HG03280 (cell line): ENCODE results near the gene FSIP1.

ENCODE experiments used
- ATAC-seq: cut with Tn5 transposase; IDR thresholded peaks from one replicate; pipeline ENCODE4 v1.9.1; 2021; ENCODE audit warnings: mild to moderate bottlenecking, moderate library complexity; ENCODE audit not compliant: unreplicated experiment

The FSIP1 gene

DNA sequence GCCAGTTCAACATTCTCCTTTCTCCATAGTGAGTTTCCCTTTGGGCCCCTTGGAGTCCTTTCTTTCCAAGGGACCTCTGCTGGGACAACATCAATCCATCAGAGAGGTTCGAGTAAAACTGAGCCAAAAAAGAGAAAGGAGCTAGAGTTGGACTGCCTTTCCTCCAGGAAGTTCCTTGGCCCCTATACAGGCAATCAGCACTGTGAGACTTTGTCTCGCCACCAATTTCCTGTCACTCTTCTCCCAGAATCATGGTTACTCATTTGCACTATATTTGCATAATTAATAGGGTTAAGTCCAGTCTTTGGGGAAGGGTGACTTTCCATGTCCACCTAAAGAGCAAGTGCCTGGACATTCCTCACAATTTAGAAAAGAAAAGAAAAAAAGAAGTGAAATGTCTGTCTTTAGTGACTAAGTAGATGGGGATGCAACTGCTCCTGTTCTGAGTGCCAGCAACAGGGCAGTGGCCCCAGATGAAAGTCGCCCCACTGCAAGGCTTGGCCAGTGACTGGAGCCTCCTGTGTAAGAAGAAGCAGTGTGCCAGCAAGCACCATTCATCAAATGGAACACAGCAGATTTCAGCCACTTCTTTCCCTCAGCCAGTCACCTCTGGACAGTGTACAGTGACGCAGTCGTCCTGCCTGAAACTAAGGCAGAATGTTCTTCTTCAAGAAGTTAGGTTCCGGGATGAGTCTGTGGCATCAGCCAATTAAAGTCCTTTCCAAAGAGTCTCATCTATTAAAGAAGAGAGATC, 91.6 kb downstream of the FSIP1 start:
- ATAC-seq = no peak

DNA sequence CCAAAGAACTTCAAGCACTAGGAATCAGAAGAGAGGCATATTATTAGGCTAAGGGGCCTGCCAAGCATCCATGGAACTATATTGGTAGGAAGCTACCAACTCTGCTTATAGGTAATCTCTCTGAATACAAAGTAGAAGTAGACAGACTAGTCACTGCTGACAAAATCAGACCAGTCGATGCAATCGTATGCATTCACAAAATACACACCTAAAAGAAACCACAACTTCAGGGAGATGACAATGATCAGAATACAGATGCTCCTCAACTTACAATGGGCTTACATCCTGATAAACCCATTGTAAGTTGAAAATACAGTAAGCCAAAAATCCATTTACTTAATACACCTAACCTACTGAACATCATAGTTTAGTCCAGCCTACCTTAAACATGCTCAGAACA, 94.7 kb downstream of the FSIP1 start:
- ATAC-seq = no peak

DNA sequence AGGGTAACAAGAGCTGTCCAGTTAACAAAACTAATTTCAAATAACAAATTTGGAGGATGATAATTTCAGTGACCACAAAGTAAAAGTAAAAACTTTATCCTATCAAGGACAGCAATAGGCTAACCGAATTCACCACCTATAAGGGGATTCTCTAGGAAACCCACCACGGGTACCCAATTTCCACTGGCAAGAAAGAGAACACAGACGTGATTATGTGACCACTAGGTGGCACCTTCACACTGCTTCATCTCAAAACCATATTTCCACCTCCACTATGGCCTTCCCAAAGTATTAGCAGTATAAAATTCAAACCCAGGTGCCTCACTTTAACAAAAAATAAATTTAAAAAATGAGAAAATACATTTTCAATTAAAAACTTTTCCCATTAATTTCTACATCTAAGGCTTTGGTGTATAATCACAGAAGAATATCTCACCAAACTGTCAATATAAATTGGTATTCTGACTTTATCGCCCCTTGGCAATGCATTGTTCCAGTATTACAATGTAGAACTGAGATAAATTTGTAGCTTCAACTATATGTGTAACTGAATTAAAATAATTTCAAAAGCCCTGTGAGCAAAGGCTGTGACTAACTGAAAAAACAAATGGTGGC, 96.5 kb downstream of the FSIP1 start:
- no peak for ATAC-seq

DNA sequence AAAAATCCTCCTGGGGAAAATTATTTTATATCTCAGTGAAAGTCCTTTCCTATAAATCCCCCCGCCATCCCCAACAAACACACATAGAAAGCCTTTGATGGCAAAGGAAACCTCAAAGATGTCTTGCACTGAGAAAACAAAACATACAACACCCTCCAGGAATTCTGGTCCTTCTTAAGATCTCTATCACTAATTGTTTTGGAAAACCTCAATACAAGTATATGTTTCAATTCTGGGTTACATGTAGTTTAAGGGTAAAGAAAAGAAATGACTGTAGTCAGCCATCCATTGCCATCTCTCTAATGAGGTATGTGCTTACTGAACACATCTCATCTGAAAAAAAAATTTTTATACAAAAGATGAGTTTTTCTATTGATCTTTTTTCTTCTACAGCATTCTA, 97.3 kb downstream of the FSIP1 start:
- ATAC-seq = no peak

DNA sequence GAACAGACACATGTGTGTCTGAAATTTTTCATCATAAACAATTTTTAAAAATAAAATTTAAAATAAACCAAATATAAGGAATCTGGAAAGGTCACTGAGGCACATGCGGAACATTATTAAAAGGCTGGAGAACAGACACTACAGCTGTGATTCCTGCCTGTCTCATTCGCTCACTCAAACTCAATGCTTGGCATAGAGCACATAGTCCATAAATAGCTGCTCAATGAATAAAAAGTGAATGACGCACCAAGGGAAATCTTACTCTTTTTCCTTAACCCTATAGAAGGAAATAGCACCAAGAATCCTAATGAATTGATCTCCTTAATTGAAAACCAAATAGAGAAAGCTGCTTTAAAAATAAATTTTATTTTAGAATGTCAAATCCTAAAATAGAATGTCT, 98.4 kb downstream of the FSIP1 start:
- ATAC-seq = no peak

DNA sequence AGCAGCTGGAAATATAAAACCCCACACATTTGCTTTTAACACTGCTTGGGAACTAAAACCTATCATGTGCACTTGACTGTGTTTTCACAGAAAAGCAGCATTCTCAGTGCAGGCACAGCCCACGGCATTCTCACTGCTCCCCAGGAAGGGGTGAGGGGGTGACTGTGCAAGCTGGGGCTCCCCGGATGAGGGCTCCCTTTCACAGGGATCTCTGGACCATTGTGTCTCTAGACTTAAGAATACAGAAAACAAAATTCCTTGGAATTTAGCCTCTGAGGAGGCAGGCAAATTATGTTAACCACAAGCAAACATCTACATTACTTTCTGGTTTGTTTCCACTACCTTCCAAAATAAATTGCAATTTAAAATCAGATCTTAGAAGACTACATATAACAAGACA, 100.3 kb downstream of the FSIP1 start:
- no peak for ATAC-seq

DNA sequence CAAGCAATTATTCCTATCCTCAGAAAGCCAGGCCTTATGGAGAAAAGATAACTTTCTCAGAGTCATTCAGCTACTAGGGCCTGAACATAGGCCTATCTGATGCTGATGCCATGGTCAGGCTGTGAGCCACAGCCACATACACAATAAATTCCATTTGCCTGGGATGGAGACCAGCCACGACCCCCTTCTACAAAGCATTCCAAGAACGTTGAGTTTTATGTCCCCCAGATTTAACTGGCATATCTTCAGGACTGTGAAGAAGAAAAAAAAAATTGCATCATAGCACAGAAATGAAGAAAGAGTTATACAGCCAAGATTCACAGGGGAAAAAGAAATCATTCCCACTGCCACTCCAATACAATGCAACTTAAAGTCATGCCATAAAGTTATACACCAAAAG, 101.8 kb downstream of the FSIP1 start:
- ATAC-seq = no peak

DNA sequence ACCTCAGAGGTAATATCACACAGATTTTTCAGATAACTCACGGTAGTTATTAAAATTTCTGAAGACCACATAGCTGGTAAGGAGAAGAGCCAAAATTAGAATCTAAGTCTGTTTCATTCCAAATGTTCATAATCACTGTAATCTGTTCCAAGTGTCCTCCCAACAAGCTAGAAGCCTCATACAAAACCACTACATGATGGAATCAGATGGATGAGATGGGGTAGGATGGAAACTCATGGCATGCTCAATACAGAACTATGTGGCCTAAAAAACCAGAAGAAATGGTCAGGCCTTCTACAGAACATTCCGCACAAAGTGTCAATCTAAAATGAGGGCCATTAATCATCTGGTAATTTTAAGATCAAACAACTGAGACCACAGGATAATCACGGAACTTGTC, 110.0 kb downstream of the FSIP1 start:
- no peak for ATAC-seq

DNA sequence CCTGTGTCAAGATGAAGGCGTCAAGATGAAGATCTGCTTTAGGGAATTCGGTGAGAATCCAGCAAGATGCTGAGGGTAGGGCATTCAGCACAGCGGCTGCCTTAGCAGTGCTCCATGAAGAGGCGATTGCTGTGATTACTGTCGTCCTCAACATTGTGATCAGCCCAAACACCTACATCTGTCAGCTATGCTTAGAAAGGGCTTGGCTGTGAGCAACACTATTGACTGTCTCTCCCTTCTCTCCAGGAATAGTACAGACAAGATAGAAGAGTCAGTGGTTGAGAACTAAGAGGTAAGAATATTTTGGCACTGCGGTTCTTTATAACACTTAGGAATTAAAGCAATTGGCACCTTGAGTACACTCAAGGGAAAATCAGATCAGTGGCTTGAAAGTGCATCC, 110.5 kb downstream of the FSIP1 start:
- ATAC-seq = no peak

DNA sequence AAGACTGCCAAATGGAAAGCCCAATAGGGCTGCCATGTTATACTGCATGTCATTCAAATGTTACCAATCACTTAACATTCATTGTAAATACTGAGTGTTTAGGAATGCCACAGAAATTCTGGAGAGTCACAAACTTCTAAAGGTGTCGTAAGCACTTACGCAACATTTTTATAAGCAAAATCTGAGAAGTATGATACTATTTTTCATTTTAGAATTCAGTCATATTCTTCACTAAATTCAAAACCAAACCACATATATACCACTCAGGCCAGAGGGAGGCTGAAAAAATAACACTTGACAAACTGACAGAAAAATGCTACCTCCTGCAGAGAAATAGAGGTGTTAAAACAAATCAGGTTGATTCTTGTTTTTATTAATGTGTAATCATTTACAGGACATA, 112.0 kb downstream of the FSIP1 start:
- ATAC-seq = no peak

DNA sequence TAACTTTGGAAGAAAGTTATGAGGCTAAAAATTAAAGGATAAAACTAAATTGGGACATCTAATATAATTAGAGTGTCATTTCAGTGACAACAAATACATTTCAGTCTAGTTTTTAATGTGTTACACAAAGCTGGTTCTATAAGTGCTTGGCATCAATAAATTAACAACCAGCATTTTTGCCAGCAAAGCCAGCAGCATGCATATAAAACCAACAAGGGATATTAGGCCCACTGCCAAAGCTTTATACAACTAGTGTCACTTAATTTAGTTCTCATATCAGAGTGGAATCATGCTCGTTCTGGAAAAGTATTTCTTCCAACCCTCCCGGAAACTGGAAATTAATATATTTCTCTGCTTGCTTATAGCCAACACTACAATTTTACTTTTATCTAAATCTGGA, 113.0 kb downstream of the FSIP1 start:
- ATAC-seq = no peak

DNA sequence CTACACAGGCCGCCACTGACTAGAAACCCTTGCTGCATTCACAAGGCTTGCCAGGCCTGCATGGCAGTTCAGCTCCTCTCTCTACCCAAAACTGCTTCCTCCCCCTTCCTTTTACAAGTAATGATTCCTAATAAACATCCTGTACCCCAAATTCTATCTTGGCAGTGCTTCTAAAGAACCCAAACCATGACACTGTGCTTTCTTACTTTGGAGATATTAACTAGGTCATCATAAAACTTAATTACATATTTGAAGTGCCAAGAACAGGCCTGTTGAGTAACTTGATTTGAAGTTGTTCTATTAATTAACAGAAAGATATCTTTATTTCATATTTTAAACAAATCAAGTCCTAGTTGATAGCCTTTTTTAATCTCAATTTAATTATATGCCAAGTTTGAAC, 113.4 kb downstream of the FSIP1 start:
- no peak for ATAC-seq

DNA sequence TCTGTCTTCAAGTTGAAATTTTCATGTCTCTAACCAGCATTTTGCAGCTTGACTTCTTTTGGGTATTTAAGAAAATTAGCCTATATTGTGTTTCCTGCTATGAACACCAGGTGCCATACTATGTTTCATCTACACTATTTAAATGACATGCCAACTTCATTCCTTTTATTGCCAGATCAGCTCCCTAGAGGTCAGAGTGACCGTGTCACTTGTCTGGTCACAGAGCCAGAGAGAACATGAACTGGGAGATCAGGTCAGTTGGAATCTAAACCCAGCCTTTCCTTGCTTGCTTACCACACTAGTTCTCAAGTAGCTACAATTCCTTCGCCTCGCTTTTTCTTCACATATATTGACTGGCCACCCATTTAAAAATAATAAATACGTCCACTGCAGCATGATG, 114.2 kb downstream of the FSIP1 start:
- no peak for ATAC-seq

DNA sequence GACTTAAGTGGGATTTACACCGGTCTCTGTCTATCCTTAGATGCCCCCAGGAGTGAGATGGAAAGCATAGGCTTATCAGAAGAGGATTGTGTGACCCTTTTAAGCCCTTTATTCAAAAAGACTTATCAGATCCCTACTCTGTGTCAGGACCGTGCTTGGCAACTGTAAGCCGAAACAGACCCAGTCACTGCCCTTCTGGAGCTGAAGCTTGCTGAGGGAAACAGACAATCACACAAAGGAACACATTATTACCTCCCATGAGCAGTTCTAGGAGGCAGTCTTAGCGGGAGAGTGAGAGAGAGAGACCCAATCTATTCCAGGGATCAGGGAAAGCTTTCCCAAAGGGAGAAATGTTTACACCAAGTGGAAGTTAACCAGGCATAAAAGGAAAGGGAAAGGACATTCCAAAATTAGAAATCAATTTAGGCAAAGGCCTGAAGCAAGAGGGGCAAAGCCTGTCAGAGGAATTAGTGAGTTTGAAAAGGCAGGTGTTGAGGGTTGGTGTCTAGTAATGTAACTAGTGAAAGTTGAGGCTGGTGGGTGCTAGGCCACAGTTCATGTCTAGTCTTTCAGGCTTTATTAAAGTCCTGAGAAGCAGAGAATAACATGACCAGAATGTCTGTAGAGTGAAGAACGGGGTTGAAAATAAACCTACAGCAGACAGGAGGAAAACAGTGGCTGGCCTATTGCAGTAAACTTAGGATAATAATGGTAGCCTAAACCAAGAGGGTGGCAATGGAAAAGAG, 115.1 kb downstream of the FSIP1 start:
- no peak for ATAC-seq

DNA sequence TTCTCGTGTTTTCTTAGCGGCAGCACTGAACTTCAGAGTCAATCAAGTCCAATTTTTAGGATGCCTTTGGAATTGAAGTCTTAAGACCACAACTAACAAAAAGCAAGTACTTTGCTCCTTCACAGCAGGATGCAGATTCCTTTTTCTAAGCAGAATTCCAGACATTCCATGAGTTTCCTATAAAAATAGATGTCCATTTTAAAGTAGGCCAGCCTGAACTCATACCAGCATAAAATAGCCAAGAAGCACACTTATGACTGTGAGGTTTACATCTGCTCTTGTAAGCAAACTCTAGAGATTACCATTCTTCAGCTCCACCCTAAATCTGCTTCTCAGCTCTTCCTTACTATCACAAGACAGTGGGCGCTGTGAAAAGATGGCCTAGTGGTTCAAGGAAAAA, 116.0 kb downstream of the FSIP1 start:
- ATAC-seq = no peak

DNA sequence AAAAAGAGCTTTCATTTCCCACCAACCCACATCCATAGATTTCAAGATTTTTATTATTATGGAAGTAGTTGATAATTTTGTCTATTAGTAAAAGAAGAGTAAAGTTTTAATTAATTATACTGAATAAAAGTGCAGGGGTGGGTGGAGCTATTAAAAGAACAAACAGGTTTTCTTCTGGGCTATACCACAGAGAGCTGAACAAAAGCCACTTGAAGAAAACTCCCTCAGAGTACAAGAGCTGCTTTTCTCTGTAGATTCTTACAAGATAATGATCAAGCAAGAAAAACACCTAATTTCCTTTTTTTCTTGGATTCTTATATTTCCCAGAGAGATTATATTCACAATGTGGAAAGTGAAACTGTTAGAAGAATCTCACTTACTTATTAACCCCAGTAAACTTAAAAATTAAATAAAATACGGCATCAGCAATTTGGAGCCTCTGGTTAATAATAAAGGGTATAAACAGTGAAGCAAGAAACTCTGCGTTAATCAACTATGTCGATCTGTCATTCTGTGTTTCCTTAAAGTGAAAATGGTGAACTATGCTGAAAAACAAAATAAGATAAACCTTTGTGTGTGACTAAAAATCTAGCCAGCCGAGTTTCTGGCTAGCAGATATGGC, 116.9 kb downstream of the FSIP1 start:
- ATAC-seq = no peak

DNA sequence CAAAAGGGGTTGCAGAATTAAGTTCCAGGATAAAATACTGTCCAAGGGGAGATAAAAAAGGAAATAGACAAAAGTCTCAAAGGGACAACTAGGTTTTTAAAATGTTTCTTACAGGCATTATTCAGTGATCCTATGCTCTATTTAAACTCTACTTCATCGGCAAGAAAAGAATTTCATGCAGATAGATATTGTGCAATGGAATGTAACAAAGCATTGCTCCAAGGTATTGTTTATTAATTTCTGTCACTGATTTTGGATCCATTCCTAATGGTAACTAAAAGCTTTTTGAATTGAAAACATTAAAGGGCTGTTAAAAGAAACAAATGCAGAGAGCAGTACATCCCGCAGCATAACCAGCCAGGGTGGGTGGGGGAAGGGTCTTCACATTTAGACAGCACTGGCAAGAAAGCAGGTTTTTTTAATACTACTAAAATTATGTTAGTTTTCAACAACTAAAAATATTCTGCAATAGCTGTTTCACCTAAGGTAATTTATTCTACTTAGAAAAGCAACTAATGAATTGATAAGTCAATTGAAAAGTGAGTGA, 118.9 kb downstream of the FSIP1 start:
- no peak for ATAC-seq

DNA sequence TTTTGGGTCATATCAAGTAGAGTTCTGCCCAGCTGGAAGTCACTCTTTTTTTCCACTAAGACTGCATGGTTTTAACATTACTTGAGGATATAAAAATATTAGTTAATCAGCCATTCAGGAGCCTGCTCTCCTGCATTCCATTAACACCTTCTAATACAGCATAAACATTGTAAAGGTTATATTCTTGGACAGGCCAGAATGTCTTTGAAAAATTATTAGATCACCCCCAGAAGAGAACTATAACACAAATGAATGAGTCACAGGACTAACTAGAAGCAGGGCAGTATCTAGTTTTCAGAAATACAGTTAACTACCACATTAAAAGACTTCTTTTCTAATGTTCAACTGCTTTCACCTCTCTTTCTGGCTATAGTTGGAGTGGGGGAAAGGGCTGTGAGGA, 120.9 kb downstream of the FSIP1 start:
- ATAC-seq = no peak

DNA sequence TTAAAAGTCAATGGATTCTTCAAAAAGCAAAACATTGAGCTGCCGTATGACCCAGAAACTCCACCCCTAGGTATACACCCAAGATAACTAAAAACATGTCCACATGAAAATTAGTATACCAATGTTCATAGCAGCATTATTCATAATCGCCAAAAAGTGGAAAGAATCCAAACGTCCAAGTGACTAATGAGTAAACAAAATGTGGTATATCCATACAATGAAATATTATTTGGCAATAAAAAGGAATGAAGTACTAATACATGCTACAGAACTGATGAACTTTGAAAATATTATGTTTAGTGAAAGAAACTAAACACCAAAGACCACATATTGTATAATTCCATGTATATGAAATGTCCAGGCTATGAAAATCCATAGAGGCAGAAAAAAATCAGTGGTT, 123.9 kb downstream of the FSIP1 start:
- no peak for ATAC-seq

DNA sequence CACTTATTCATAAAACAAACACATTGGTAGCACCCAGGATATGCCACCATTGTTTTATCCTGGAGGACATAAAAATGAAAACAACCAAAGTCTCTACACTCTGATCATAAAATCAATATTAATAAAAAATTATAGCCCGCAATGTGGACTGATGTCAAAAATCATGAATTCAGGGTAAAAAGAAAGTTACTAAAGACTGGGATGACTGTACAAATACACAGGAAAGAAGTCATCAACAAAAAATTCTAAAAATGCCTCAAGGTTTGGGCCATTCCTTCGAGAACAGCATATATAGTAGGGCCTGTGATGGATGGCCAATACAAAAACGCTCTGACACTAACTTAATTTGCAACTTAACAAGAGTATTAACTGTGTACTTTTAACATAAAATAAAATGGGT, 125.0 kb downstream of the FSIP1 start:
- no peak for ATAC-seq

DNA sequence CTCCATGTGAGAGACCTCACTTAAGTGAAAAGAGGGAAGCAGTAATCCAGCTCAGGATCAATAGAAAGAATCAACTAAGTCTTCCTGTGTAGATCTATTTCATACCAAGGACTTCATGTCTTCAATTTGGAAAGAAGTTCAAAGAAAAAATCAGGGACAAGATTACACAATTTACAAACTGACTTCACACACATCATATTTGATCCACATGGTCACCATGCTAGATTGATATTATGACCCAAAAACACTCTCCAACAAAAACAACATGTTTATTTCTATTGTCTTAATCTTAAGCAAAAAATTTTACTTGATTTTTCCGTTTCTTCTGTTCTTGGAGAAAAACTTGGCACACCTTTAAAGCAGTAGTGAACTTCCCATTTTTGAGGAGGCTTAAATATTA, 125.5 kb downstream of the FSIP1 start:
- ATAC-seq = no peak

DNA sequence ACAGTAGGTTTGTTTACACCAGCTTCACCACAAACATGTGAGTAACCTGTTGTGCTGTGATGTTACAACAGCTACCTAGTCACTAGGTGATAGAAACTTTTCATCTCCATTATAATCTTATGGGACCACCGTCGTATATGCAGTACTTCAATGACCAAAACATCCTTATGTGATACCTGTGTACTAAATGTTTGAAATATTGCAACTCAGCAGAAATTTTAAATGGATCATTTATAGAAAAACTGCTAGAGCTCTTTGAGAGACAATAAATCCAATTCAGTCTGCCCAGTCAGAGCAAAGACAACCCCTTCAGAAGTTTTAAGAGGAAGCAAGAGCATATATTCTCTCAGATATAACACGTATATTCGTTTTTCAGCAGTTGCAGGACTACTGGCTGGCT, 128.3 kb downstream of the FSIP1 start:
- ATAC-seq = no peak
